Lower leg skin (tissue), 4 donors: ENCODE data around the gene PABPN1L. TPM values are rescaled to one million over a fixed set of nuclear protein-coding genes. Genes with fewer than 3 reads are reported as not detected.

Experiments used
- DNase-seq, 2 donors: peaks; one replicate each; pipeline ENCODE4 v3.0.0-alpha.2; 2019; ENCODE audit warnings: low spot score in 2 of 2
- H3K4me3 ChIP-seq: fragments of 200-600 bp; sonication (generic); 2 replicates; pipeline ENCODE4 v1.5.1; 2017; ENCODE audit warnings: mild to moderate bottlenecking, low read depth; ENCODE audit not compliant: poor library complexity, severe bottlenecking
- POLR2A ChIP-seq, 2 donors: fragments of 450-650 bp; IDR thresholded peaks; one replicate each; pipeline ENCODE4 v1.6.1; 2016 to 2017; ENCODE audit warnings: antibody characterized with exemption in 2 of 2, mild to moderate bottlenecking in 1 of 2, moderate library complexity in 1 of 2
- WGBS, 2 donors: methylation state at CpG; one replicate each; pipeline ENCODE4 v1.1.5; 2018; 5-methylcytosine and 5-hydroxymethylcytosine counted together
- intact Hi-C: fragments of 100-400 bp; cut with DNase I; formaldehyde crosslinking; loops from one replicate; pipeline ENCODE4 v1.15.0; 2023; ENCODE audit warnings: low total_unique reads
- total RNA-seq, 4 donors: library from RNA; depleted of rRNA; stranded (reverse); fragments of >200 nt; gene quantifications; one replicate each; pipeline ENCODE4 v1.1.0, GENCODE V29; 2016
- TF ChIP-seq, protein P1 (sequence below), 3 donors: fragments of 450-650 bp; IDR thresholded peaks; one replicate each; pipeline ENCODE4 v1.5.1; 2016; ENCODE audit warnings: antibody characterized with exemption in 3 of 3, mild to moderate bottlenecking in 3 of 3, moderate library complexity in 2 of 3

Gene PABPN1L
- total RNA-seq, 4 donors from 2014 or later: not detected

DNA sequence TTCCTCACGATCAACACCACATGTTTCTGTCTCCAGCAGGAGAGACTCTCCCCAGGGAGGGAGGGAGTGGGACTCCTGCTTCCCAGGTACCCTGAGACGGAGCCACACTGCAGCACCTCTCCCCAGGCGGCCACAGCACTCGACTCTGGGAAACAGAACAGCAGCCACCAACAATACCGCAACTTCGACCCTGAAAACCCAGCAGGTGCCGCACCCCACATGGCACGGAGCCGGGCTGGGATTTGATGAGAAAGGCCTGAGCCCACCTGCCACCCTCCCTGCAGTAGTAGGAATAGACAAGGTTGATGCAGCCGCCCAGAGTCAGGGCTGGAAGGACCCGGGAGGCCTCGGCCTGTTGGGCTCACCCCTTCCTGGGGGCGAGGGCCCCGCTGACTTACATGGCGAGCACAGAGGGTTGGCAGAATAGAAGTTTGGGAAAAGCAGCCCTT lies 24.1 kb downstream of the PABPN1L start:
- no peak for DNase-seq
- no peak for TF ChIP-seq POLR2A (IDR thresholded peaks at IDR 0.05)
- TF ChIP-seq, protein P1, sequence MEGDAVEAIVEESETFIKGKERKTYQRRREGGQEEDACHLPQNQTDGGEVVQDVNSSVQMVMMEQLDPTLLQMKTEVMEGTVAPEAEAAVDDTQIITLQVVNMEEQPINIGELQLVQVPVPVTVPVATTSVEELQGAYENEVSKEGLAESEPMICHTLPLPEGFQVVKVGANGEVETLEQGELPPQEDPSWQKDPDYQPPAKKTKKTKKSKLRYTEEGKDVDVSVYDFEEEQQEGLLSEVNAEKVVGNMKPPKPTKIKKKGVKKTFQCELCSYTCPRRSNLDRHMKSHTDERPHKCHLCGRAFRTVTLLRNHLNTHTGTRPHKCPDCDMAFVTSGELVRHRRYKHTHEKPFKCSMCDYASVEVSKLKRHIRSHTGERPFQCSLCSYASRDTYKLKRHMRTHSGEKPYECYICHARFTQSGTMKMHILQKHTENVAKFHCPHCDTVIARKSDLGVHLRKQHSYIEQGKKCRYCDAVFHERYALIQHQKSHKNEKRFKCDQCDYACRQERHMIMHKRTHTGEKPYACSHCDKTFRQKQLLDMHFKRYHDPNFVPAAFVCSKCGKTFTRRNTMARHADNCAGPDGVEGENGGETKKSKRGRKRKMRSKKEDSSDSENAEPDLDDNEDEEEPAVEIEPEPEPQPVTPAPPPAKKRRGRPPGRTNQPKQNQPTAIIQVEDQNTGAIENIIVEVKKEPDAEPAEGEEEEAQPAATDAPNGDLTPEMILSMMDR (IDR thresholded peaks at IDR 0.05): no peak
- intact Hi-C loops: no loop called here

GRCh38 chr16:88841521-88842307 lies 24.7 kb downstream of the PABPN1L start:
- 90 to 91% methylated on average over 38 to 39 of the region's 40 CpGs for WGBS, 2 donors
- intact Hi-C loops: no loop called here
- DNase-seq: no peak
- no peak for TF ChIP-seq POLR2A (IDR thresholded peaks at IDR 0.05)
- TF ChIP-seq, protein P1 (IDR thresholded peaks at IDR 0.05): no peak
- no peak overlapping the region for H3K4me3 ChIP-seq

More for the DNA sequence above, 24.1 kb downstream of the PABPN1L start:
- H3K4me3 ChIP-seq: no peak overlapping the region
- WGBS, 2 donors: 90 to 96% methylated on average over 15 of the region's 15 CpGs

- TF ChIP-seq, protein P1 (IDR thresholded peaks at IDR 0.05): no peak
- TF ChIP-seq POLR2A (IDR thresholded peaks at IDR 0.05): no peak
- H3K4me3 ChIP-seq: no peak overlapping the region
- DNase-seq: no peak
- WGBS, 2 donors: 89 to 93% methylated on average over 23 to 29 of the region's 30 CpGs
- intact Hi-C loops: no loop called here
Observed at GRCh38 chr16:88840600-88841215, 25.8 kb downstream of the PABPN1L start.

GRCh38 chr16:88839745-88840599 lies 26.5 kb downstream of the PABPN1L start:
- no peak overlapping the region for H3K4me3 ChIP-seq
- intact Hi-C loops: no loop called here
- DNase-seq: no peak
- WGBS, 2 donors: 89 to 94% methylated on average over 11 to 23 of the region's 24 CpGs
- TF ChIP-seq, protein P1 (IDR thresholded peaks at IDR 0.05): no peak
- no peak for TF ChIP-seq POLR2A (IDR thresholded peaks at IDR 0.05)

GRCh38 chr16:88839026-88839529 lies 27.4 kb downstream of the PABPN1L start:
- H3K4me3 ChIP-seq: no peak overlapping the region
- no peak for TF ChIP-seq POLR2A (IDR thresholded peaks at IDR 0.05)
- TF ChIP-seq, protein P1 (IDR thresholded peaks at IDR 0.05): no peak
- DNase-seq: no peak
- intact Hi-C loops: no loop called here
- WGBS, 2 donors: 92 to 93% methylated on average over 35 to 39 of the region's 39 CpGs
